ENCODE results near the gene RTP4. TPM values are rescaled to one million over a fixed set of nuclear protein-coding genes. Genes with fewer than 3 reads are reported as not detected.

Gene RTP4
- total and polyA plus RNA-seq, 4 donors = 2.4 to 6.4 (median 4.4) TPM

- H3K9me3 ChIP-seq (ENCODE audit: control insufficient read depth in 4 of 4, insufficient read depth in 3 of 4, low read length in 3 of 4) = no peaks in the 10 kb centered on the region
- no peak overlapping the region for H3K27ac ChIP-seq (ENCODE audit: low read depth in 1 of 2, low read length in 1 of 2)
- H3K9ac ChIP-seq (ENCODE audit: insufficient read depth in 1 of 2, low read length in 2 of 2) = no peak overlapping the region
- H3K4me1 ChIP-seq (ENCODE audit: control insufficient read depth in 5 of 5, insufficient read depth in 5 of 5, low read length in 5 of 5) = no peaks in the 10 kb centered on the region
- H3K36me3 ChIP-seq (ENCODE audit: control insufficient read depth in 4 of 4, insufficient read depth in 4 of 4, low read length in 4 of 4) = no peaks in the 10 kb centered on the region
- WGBS, 2 donors = 72 to 73% methylated on average over 3 of the region's 3 CpGs
- no peak for TF ChIP-seq CTCF (IDR thresholded peaks at IDR 0.05; ENCODE audit: control extremely low read depth, extremely low read depth)
- H3K27me3 ChIP-seq (ENCODE audit: control insufficient read depth in 3 of 3, insufficient read depth in 3 of 3, low read length in 2 of 3) = no peaks in the 10 kb centered on the region
- ATAC-seq (ENCODE audit: insufficient read depth, low FRiP score) (no peak), DNase-seq (no peak)
- H3K4me3 ChIP-seq = no peak overlapping the region
These were observed 7.6 kb upstream of the RTP4 start for GRCh38 chr3:187360596-187360995.

GRCh38 chr3:187361835-187362234, 6.3 kb upstream of the RTP4 start:
- DNase-seq (peak in 1 of 3 donors; percentile 13), ATAC-seq (ENCODE audit: insufficient read depth, low FRiP score) (no peak)
- H3K27me3 ChIP-seq (ENCODE audit: control insufficient read depth in 3 of 3, insufficient read depth in 3 of 3, low read length in 2 of 3) = no peaks in the 10 kb centered on the region
- TF ChIP-seq CTCF (IDR thresholded peaks at IDR 0.05; ENCODE audit: control extremely low read depth, extremely low read depth) = no peak
- no peak overlapping the region for H3K9ac ChIP-seq (ENCODE audit: insufficient read depth in 1 of 2, low read length in 2 of 2)
- no peak overlapping the region for H3K4me3 ChIP-seq
- H3K27ac ChIP-seq (ENCODE audit: low read depth in 1 of 2, low read length in 1 of 2) = no peak overlapping the region
- no peaks in the 10 kb centered on the region for H3K9me3 ChIP-seq (ENCODE audit: control insufficient read depth in 4 of 4, insufficient read depth in 3 of 4, low read length in 3 of 4)
- 14 to 22% methylated on average over 2 of the region's 2 CpGs for WGBS, 2 donors
- no peaks in the 10 kb centered on the region for H3K36me3 ChIP-seq (ENCODE audit: control insufficient read depth in 4 of 4, insufficient read depth in 4 of 4, low read length in 4 of 4)
- H3K4me1 ChIP-seq (ENCODE audit: control insufficient read depth in 5 of 5, insufficient read depth in 5 of 5, low read length in 5 of 5) = no peaks in the 10 kb centered on the region

GRCh38 chr3:187367561-187368103, 553 bp upstream of the RTP4 start:
- Histone ChIP-seq H3K4me3 (no peak overlapping the region), H3K9me3 (ENCODE audit: control insufficient read depth in 4 of 4, insufficient read depth in 3 of 4, low read length in 3 of 4) (no peaks in the 10 kb centered on the region), H3K27ac (ENCODE audit: low read depth in 1 of 2, low read length in 1 of 2) (peak overlapping the region; percentile 84 to 97), H3K27me3 (ENCODE audit: control insufficient read depth in 3 of 3, insufficient read depth in 3 of 3, low read length in 2 of 3) (no peaks in the 10 kb centered on the region), H3K4me1 (ENCODE audit: control insufficient read depth in 5 of 5, insufficient read depth in 5 of 5, low read length in 5 of 5) (peaks cover 0 to 6% (median 0%) of the 10 kb centered on the region in 5 donors), H3K9ac (ENCODE audit: insufficient read depth in 1 of 2, low read length in 2 of 2) (no peak overlapping the region), H3K36me3 (ENCODE audit: control insufficient read depth in 4 of 4, insufficient read depth in 4 of 4, low read length in 4 of 4) (peaks cover 0 to 2% (median 1%) of the 10 kb centered on the region in 4 donors)
- DNase-seq = no peak
- 87 to 97% methylated on average over 27 to 29 of the region's 29 CpGs for WGBS, 2 donors
- TF ChIP-seq CTCF (IDR thresholded peaks at IDR 0.05; ENCODE audit: control extremely low read depth, extremely low read depth) = no peak
- ATAC-seq (ENCODE audit: insufficient read depth, low FRiP score) = no peak

- Histone ChIP-seq H3K27me3 (ENCODE audit: control insufficient read depth in 3 of 3, insufficient read depth in 3 of 3, low read length in 2 of 3) (no peaks in the 10 kb centered on the region), H3K27ac (ENCODE audit: low read depth in 1 of 2, low read length in 1 of 2) (peak overlapping the region; percentile 59 to 84), H3K4me1 (ENCODE audit: control insufficient read depth in 5 of 5, insufficient read depth in 5 of 5, low read length in 5 of 5) (peaks cover 0 to 6% (median 0%) of the 10 kb centered on the region in 5 donors), H3K36me3 (ENCODE audit: control insufficient read depth in 4 of 4, insufficient read depth in 4 of 4, low read length in 4 of 4) (peaks cover 0 to 2% (median 1%) of the 10 kb centered on the region in 4 donors), H3K4me3 (peak overlapping the region; percentile 39), H3K9me3 (ENCODE audit: control insufficient read depth in 4 of 4, insufficient read depth in 3 of 4, low read length in 3 of 4) (no peaks in the 10 kb centered on the region), H3K9ac (ENCODE audit: insufficient read depth in 1 of 2, low read length in 2 of 2) (no peak overlapping the region)
- WGBS, 2 donors = 30 to 38% methylated on average over 1 of the region's 1 CpG
- TF ChIP-seq CTCF (IDR thresholded peaks at IDR 0.05; ENCODE audit: control extremely low read depth, extremely low read depth) = no peak
- DNase-seq = no peak
- ATAC-seq (ENCODE audit: insufficient read depth, low FRiP score) = no peak
These were observed 883 bp downstream of the RTP4 start for GRCh38 chr3:187369089-187369447.
